HepG2 (cell line): ENCODE results near the gene LSMEM2. TPM values are rescaled to one million over a fixed set of nuclear protein-coding genes. Genes with fewer than 3 reads are reported as not detected.
A peak's percentile ranks its signal among the peaks of the same experiment; 100 is the strongest.

ENCODE experiments used
- AGO2 ChIP-seq: fragments of 200-400 bp; formaldehyde crosslinking; optimal IDR thresholded peaks from 2 replicates; pipeline ENCODE3; 2017; ENCODE audit warnings: mild to moderate bottlenecking, low read depth, low read length, moderate library complexity
- ATM ChIP-seq: fragments of 450-650 bp; IDR thresholded peaks from 2 replicates; pipeline ENCODE4 v1.7.1; 2017; ENCODE audit warnings: mild to moderate bottlenecking, borderline replicate concordance
- CHCHD3 ChIP-seq: sonication (generic); formaldehyde crosslinking; IDR thresholded peaks from 2 replicates; pipeline ENCODE4 v1.8.0; 2022; ENCODE audit warnings: mild to moderate bottlenecking, missing genetic modification reagents, moderate library complexity
- MAZ ChIP-seq, 2 experiments: sonication (generic) in 1 of 2; formaldehyde crosslinking in 1 of 2; IDR thresholded peaks; 2 replicates each; pipeline versions ENCODE4 v1.5.0 to v1.6.1; 2012 to 2020; ENCODE audit warnings: low read depth in 2 of 2, mild to moderate bottlenecking in 2 of 2, borderline replicate concordance in 1 of 2, improper control_type of control experiment in 1 of 2, low read length in 1 of 2, missing genetic modification reagents in 1 of 2, moderate library complexity in 1 of 2
- MIER3 ChIP-seq: IDR thresholded peaks from 2 replicates; pipeline ENCODE4 v1.6.1; 2016; ENCODE audit warnings: missing compliant biosample characterization, borderline replicate concordance
- MXD4 ChIP-seq: IDR thresholded peaks from 2 replicates; pipeline ENCODE4 v1.6.1; 2016; ENCODE audit warnings: mild to moderate bottlenecking, missing biosample characterization, missing genetic modification reagents
- RBFOX2 ChIP-seq: fragments of 200-400 bp; formaldehyde crosslinking; IDR thresholded peaks from 2 replicates; pipeline ENCODE4 v1.6.1; 2017; ENCODE audit warnings: low read depth, mild to moderate bottlenecking, low read length
- ZFP37 ChIP-seq: sonication (generic); formaldehyde crosslinking; IDR thresholded peaks from 2 replicates; pipeline ENCODE4 v1.4.0; 2020; ENCODE audit warnings: missing genetic modification reagents, borderline replicate concordance
- ZNF17 ChIP-seq: sonication (generic); formaldehyde crosslinking; IDR thresholded peaks from 2 replicates; pipeline ENCODE4 v1.5.0; 2020; ENCODE audit warnings: mild to moderate bottlenecking, missing genetic modification reagents
- ZNF230 ChIP-seq: sonication (generic); formaldehyde crosslinking; IDR thresholded peaks from 2 replicates; pipeline ENCODE4 v1.4.0; 2020; ENCODE audit warnings: mild to moderate bottlenecking, missing genetic modification reagents
- ZNF234 ChIP-seq: sonication (generic); formaldehyde crosslinking; conservative IDR thresholded peaks from 2 replicates; pipeline ENCODE4 v1.5.1; 2020; ENCODE audit warnings: mild to moderate bottlenecking, missing genetic modification reagents
- polyA plus RNA-seq, 8 experiments: library from polyadenylated mRNA; depleted of rRNA in 3 of 8; stranded (reverse) in 7 of 8; unstranded in 1 of 8; fragments of >200 nt; fragmentation: Illumina TruSeq in 4 of 8; extraction: Trizol in 4 of 8; gene quantifications; 2 replicates each; pipeline versions ENCODE4 v1.2.1 to v1.2.3, GENCODE V29; 2011 to 2016; ENCODE audit warnings: low read depth in 4 of 8, missing spikeins in 1 of 8, mixed read lengths in 1 of 8; ENCODE audit not compliant: insufficient read depth in 1 of 8
- total RNA-seq, 5 experiments: library from RNA; depleted of rRNA; stranded (reverse); fragments of >200 nt; fragmentation: Illumina TruSeq; extraction: Trizol; gene quantifications; 2 replicates each; pipeline ENCODE4 v1.2.3, GENCODE V29; 2016; ENCODE audit warnings: low read depth in 1 of 5
- TF ChIP-seq, protein P1 (sequence below): sonication (generic); formaldehyde crosslinking; IDR thresholded peaks from 2 replicates; pipeline ENCODE4 v1.4.0; 2020; ENCODE audit warnings: missing genetic modification reagents
- TF ChIP-seq, protein P2 (sequence below): IDR thresholded peaks from 2 replicates; pipeline ENCODE4 v1.6.1; 2018; ENCODE audit warnings: missing genetic modification reagents, mild to moderate bottlenecking, missing compliant biosample characterization
- TF ChIP-seq, protein P3 (sequence below): sonication (generic); formaldehyde crosslinking; conservative IDR thresholded peaks from 2 replicates; pipeline ENCODE4 v1.8.0; 2022; ENCODE audit warnings: mild to moderate bottlenecking, moderate library complexity, missing genetic modification reagents
- TF ChIP-seq, protein P4 (sequence below): sonication (generic); formaldehyde crosslinking; IDR thresholded peaks from 2 replicates; pipeline ENCODE4 v1.5.1; 2020; ENCODE audit warnings: mild to moderate bottlenecking, missing genetic modification reagents, borderline replicate concordance
- TF ChIP-seq, protein P5 (sequence below): sonication (generic); formaldehyde crosslinking; IDR thresholded peaks from 2 replicates; pipeline ENCODE4 v1.4.0; 2020; ENCODE audit warnings: missing genetic modification reagents, mild to moderate bottlenecking, borderline replicate concordance
- TF ChIP-seq, protein P6 (sequence below), 2 experiments: IDR thresholded peaks; 2 replicates each; pipeline ENCODE4 v1.6.1; 2011 to 2012; ENCODE audit warnings: low read length in 2 of 2, borderline replicate concordance in 1 of 2, low read depth in 1 of 2, mild to moderate bottlenecking in 1 of 2, moderate library complexity in 1 of 2

Gene LSMEM2
- total and polyA plus RNA-seq, 2 of the 13 experiments (the other 11 are each of a cell fraction or from before 2014, with no cell fraction given) = 0.07 to 0.41 TPM

DNA sequence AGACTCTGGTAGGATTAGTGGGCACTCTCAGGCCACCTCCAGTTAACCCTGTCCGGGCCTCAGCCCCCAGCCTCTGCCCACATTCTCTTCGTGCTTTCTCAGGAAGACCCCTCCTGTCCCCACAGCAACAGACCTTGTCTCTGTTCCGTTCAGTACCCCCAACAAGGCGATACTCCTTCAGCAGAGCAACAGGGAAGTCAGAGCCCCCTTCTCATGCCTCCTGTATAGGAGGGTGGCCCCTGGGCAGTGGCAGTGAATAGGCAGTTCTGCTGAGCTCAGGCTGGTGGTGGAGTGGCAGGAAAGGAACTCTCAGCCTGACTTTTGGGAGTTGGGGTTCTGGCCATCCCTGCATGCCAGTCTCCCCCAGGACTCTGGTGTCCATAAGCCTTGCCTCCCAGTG is 9.4 kb upstream of the LSMEM2 start (continued):
- no peak for TF ChIP-seq ZNF230 (CRISPR knock-in tag)
- TF ChIP-seq, protein P1, sequence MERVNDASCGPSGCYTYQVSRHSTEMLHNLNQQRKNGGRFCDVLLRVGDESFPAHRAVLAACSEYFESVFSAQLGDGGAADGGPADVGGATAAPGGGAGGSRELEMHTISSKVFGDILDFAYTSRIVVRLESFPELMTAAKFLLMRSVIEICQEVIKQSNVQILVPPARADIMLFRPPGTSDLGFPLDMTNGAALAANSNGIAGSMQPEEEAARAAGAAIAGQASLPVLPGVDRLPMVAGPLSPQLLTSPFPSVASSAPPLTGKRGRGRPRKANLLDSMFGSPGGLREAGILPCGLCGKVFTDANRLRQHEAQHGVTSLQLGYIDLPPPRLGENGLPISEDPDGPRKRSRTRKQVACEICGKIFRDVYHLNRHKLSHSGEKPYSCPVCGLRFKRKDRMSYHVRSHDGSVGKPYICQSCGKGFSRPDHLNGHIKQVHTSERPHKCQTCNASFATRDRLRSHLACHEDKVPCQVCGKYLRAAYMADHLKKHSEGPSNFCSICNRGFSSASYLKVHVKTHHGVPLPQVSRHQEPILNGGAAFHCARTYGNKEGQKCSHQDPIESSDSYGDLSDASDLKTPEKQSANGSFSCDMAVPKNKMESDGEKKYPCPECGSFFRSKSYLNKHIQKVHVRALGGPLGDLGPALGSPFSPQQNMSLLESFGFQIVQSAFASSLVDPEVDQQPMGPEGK = no peak
- peak; percentile 1; the same call in 1 of the 2 replicates for TF ChIP-seq RBFOX2
- no peak for TF ChIP-seq ZNF234 (CRISPR knock-in tag)
- TF ChIP-seq, protein P2, sequence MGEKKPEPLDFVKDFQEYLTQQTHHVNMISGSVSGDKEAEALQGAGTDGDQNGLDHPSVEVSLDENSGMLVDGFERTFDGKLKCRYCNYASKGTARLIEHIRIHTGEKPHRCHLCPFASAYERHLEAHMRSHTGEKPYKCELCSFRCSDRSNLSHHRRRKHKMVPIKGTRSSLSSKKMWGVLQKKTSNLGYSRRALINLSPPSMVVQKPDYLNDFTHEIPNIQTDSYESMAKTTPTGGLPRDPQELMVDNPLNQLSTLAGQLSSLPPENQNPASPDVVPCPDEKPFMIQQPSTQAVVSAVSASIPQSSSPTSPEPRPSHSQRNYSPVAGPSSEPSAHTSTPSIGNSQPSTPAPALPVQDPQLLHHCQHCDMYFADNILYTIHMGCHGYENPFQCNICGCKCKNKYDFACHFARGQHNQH (CRISPR knock-in tag) = no peak
- TF ChIP-seq, protein P3, sequence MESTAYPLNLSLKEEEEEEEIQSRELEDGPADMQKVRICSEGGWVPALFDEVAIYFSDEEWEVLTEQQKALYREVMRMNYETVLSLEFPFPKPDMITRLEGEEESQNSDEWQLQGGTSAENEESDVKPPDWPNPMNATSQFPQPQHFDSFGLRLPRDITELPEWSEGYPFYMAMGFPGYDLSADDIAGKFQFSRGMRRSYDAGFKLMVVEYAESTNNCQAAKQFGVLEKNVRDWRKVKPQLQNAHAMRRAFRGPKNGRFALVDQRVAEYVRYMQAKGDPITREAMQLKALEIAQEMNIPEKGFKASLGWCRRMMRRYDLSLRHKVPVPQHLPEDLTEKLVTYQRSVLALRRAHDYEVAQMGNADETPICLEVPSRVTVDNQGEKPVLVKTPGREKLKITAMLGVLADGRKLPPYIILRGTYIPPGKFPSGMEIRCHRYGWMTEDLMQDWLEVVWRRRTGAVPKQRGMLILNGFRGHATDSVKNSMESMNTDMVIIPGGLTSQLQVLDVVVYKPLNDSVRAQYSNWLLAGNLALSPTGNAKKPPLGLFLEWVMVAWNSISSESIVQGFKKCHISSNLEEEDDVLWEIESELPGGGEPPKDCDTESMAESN (CRISPR knock-in tag) = 0 out of 2 replicates have a peak, but pooled peaks have one; percentile 71
- TF ChIP-seq, protein P4, sequence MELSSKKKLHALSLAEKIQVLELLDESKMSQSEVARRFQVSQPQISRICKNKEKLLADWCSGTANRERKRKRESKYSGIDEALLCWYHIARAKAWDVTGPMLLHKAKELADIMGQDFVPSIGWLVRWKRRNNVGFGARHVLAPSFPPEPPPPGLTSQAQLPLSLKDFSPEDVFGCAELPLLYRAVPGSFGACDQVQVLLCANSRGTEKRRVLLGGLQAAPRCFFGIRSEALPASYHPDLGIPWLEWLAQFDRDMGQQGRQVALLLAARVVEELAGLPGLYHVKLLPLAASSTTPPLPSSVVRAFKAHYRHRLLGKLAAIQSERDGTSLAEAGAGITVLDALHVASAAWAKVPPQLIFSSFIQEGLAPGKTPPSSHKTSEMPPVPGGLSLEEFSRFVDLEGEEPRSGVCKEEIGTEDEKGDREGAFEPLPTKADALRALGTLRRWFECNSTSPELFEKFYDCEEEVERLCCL = no peak
- TF ChIP-seq CHCHD3 (CRISPR knock-in tag) = 0 out of 2 replicates have a peak, but pooled peaks have one; percentile 41
- TF ChIP-seq, protein P5, sequence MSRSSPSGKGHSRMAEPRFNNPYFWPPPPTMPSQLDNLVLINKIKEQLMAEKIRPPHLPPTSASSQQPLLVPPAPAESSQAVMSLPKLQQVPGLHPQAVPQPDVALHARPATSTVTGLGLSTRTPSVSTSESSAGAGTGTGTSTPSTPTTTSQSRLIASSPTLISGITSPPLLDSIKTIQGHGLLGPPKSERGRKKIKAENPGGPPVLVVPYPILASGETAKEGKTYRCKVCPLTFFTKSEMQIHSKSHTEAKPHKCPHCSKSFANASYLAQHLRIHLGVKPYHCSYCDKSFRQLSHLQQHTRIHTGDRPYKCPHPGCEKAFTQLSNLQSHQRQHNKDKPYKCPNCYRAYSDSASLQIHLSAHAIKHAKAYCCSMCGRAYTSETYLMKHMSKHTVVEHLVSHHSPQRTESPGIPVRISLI (CRISPR knock-in tag) = no peak
- no peak for TF ChIP-seq MXD4 (CRISPR knock-in tag)
- TF ChIP-seq MAZ (IDR thresholded peaks at IDR 0.05; ENCODE audit: borderline replicate concordance, low read depth, low read length) = no peak
- TF ChIP-seq MAZ (CRISPR knock-in tag; IDR thresholded peaks at IDR 0.05; ENCODE audit: low read depth) = 0 out of 2 replicates have a peak, but pooled peaks have one; percentile 5
- TF ChIP-seq, protein P6, sequence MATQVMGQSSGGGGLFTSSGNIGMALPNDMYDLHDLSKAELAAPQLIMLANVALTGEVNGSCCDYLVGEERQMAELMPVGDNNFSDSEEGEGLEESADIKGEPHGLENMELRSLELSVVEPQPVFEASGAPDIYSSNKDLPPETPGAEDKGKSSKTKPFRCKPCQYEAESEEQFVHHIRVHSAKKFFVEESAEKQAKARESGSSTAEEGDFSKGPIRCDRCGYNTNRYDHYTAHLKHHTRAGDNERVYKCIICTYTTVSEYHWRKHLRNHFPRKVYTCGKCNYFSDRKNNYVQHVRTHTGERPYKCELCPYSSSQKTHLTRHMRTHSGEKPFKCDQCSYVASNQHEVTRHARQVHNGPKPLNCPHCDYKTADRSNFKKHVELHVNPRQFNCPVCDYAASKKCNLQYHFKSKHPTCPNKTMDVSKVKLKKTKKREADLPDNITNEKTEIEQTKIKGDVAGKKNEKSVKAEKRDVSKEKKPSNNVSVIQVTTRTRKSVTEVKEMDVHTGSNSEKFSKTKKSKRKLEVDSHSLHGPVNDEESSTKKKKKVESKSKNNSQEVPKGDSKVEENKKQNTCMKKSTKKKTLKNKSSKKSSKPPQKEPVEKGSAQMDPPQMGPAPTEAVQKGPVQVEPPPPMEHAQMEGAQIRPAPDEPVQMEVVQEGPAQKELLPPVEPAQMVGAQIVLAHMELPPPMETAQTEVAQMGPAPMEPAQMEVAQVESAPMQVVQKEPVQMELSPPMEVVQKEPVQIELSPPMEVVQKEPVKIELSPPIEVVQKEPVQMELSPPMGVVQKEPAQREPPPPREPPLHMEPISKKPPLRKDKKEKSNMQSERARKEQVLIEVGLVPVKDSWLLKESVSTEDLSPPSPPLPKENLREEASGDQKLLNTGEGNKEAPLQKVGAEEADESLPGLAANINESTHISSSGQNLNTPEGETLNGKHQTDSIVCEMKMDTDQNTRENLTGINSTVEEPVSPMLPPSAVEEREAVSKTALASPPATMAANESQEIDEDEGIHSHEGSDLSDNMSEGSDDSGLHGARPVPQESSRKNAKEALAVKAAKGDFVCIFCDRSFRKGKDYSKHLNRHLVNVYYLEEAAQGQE (IDR thresholded peaks at IDR 0.05; ENCODE audit: borderline replicate concordance in 1 of 2, low read depth in 1 of 2, low read length in 2 of 2) = no peak
- no peak for TF ChIP-seq ATM
- TF ChIP-seq ZNF17 (CRISPR knock-in tag) = no peak
- peak; percentile 10 for TF ChIP-seq AGO2
- no peak for TF ChIP-seq ZFP37 (CRISPR knock-in tag)
- TF ChIP-seq MIER3 = no peak
